ENCODE results near the gene MEGF6. TPM values are rescaled to one million over a fixed set of nuclear protein-coding genes. Genes with fewer than 3 reads are reported as not detected.
A peak's percentile ranks its signal among the peaks of the same experiment; 100 is the strongest.

MEGF6 gene
- total RNA-seq, 4 donors from 2014 or later: 4.1 to 27.1 (median 11.4) TPM

DNA sequence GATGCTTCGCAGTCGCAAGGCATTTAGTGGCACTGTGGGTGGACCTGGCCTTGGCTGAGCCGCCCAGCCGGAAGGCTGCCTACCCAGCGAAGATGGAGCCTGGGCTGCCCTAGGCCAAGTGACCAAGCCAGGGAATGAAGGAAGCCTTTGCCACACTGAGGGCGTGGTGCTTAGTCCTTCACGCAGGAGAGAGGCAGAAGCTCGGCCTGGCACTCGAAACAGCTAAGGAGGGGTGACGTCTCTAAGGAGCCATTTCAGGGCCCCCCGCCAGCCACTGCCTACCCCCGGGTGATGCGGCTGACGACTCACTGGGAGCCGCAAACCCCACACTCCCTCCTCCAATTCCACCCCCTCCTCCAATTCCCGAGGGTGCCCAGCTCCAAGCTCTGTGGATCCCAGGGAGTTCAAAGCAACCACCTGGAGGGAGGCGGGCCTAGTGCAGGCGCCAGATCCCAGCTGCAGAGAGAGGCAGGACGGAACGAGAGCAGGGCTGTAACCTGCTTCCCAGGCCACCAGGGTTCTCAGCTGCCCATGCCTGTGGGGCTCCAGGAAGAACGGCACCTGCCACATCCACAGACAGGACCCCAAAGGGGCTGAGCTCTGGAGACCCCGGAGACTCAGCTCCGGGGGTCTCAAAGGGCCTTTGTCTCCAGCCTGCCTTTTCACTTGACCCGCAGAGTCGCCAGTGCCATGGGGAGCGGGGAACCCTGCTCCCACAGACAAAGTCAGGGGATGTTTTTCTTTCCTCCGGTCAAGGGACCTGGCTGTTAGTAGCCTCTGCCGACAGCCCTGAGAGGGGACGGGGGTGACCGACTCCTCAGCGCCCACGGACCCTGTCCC, 81.0 kb downstream of the MEGF6 start:
- H3K27ac ChIP-seq: peak overlapping the region; percentile 74 to 81 (median 78)
- in situ Hi-C loops (cut with MboI; ENCODE audit: low pct_ligation_motif_present in 1 of 4, low pct_unique_long_range_greater_than_20kb in 1 of 4, low sequenced_read_pairs in 3 of 4): no loop called here
- intact Hi-C loops (cut with DNase I; ENCODE audit: low total_unique reads): no loop called here
- H3K9me3 ChIP-seq: no peaks in the 10 kb centered on the region
- peak overlapping the region; percentile 45 to 63 (median 54) for H3K4me3 ChIP-seq
- DNase-seq: peak; percentile 17
- H3K36me3 ChIP-seq: no peaks in the 10 kb centered on the region
- TF ChIP-seq, protein P1, sequence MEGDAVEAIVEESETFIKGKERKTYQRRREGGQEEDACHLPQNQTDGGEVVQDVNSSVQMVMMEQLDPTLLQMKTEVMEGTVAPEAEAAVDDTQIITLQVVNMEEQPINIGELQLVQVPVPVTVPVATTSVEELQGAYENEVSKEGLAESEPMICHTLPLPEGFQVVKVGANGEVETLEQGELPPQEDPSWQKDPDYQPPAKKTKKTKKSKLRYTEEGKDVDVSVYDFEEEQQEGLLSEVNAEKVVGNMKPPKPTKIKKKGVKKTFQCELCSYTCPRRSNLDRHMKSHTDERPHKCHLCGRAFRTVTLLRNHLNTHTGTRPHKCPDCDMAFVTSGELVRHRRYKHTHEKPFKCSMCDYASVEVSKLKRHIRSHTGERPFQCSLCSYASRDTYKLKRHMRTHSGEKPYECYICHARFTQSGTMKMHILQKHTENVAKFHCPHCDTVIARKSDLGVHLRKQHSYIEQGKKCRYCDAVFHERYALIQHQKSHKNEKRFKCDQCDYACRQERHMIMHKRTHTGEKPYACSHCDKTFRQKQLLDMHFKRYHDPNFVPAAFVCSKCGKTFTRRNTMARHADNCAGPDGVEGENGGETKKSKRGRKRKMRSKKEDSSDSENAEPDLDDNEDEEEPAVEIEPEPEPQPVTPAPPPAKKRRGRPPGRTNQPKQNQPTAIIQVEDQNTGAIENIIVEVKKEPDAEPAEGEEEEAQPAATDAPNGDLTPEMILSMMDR (IDR thresholded peaks at IDR 0.05): peak in 1 of 5 experiments; percentile 13
- TF ChIP-seq POLR2A (IDR thresholded peaks at IDR 0.05): no peak
- TF ChIP-seq POLR2AphosphoS5 (IDR thresholded peaks at IDR 0.05): no peak
- no peak for TF ChIP-seq EP300 (IDR thresholded peaks at IDR 0.05; ENCODE audit: low read depth)
- peaks cover 8 to 27% (median 17%) of the 10 kb centered on the region in 4 donors for H3K4me1 ChIP-seq
- peaks cover 3% of the 10 kb centered on the region for H3K27me3 ChIP-seq
- WGBS, 2 donors (ENCODE audit: low coverage in 1 of 2): 33% methylated on average over 32 of the region's 32 CpGs; no CpG with 5 or more reads in 1 of the 2 donors

DNA sequence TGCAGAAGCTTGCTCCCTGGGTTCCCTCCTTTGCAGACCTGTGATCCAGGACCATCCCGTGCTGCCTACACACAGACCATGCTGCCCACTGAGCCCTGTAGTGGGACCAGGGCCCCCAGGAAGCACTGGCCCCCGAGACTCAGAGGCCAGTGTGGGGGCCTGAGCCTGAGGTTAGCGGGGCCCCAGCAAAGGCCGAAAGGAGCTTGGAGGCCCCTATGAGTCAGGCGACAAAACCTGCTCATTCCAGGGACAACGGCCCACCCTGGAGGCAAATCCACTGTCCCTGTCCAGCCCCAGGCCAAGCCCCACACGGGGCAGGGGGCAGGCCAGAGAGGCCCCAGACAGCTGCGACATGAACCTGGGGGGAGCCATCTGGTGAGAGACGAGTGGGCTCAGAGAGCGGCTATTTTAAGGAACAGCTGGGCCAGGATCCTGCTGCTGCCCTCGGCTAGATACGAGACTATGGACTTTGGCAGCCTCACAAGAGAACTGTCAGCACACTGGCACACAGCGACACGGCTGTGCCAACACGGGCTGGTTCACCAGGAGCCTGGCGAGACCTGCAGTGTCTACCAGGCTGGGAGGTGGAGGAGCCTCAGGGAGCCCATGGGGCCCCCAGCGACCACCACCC, 82.1 kb downstream of the MEGF6 start:
- TF ChIP-seq EP300 (IDR thresholded peaks at IDR 0.05; ENCODE audit: low read depth) (no peak), POLR2AphosphoS5 (IDR thresholded peaks at IDR 0.05) (no peak), POLR2A (IDR thresholded peaks at IDR 0.05) (no peak)
- TF ChIP-seq, protein P1 (IDR thresholded peaks at IDR 0.05): no peak
- no peak overlapping the region for H3K4me3 ChIP-seq
- H3K9me3 ChIP-seq: no peaks in the 10 kb centered on the region
- peak; percentile 58 for DNase-seq
- H3K4me1 ChIP-seq: peaks cover 8 to 27% (median 17%) of the 10 kb centered on the region in 4 donors
- H3K27ac ChIP-seq: no peak overlapping the region
- intact Hi-C loops (cut with DNase I; ENCODE audit: low total_unique reads) (no loop called here), in situ Hi-C loops (cut with MboI; ENCODE audit: low pct_ligation_motif_present in 1 of 4, low pct_unique_long_range_greater_than_20kb in 1 of 4, low sequenced_read_pairs in 3 of 4) (no loop called here)
- 61% methylated on average over 17 of the region's 17 CpGs; no CpG with 5 or more reads in 1 of the 2 donors for WGBS, 2 donors (ENCODE audit: low coverage in 1 of 2)
- no peaks in the 10 kb centered on the region for H3K36me3 ChIP-seq
- H3K27me3 ChIP-seq: peaks cover 3% of the 10 kb centered on the region

DNA sequence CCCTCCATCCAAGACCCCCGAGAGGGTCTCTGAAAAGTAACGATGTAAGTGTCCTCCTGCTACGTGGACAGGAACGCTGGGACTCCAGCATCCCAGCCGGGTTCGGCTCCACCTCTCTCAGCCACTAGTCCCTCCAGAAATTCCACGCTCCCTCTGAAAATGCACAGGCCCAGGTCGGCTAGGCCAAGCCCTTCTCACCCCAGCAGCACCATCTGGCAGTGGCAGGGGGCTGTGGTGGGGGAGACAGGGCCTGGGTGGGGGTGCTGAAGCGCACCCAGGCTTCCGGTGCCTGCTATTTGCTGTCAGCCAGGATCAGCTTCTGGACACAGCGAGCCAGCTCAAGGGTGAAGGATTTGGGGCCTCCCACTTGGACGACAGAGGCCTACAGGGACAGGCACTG, 83.5 kb downstream of the MEGF6 start:
- H3K27ac ChIP-seq: no peak overlapping the region
- WGBS, 2 donors (ENCODE audit: low coverage in 1 of 2): 94% methylated on average over 9 of the region's 12 CpGs; no CpG with 5 or more reads in 1 of the 2 donors
- no peak for TF ChIP-seq POLR2AphosphoS5 (IDR thresholded peaks at IDR 0.05)
- TF ChIP-seq, protein P1 (IDR thresholded peaks at IDR 0.05): no peak
- no peaks in the 10 kb centered on the region for H3K36me3 ChIP-seq
- intact Hi-C loops (cut with DNase I; ENCODE audit: low total_unique reads): no loop called here
- peaks cover 3% of the 10 kb centered on the region for H3K27me3 ChIP-seq
- H3K9me3 ChIP-seq: no peaks in the 10 kb centered on the region
- in situ Hi-C loops (cut with MboI; ENCODE audit: low pct_ligation_motif_present in 1 of 4, low pct_unique_long_range_greater_than_20kb in 1 of 4, low sequenced_read_pairs in 3 of 4): no loop called here
- peaks cover 8 to 27% (median 17%) of the 10 kb centered on the region in 4 donors for H3K4me1 ChIP-seq
- no peak for DNase-seq
- H3K4me3 ChIP-seq: no peak overlapping the region
